Suprapubic skin (tissue), 3 donors: ENCODE data around the gene LPGAT1.

Experiments
- CTCF ChIP-seq, 2 donors: fragments of 200-600 bp in 1 of 2; fragments of 450-650 bp in 1 of 2; sonication (generic) in 1 of 2; IDR thresholded peaks; one replicate each; pipeline ENCODE4 v1.5.1; 2016 to 2019; ENCODE audit warnings: antibody characterized with exemption in 2 of 2, mild to moderate bottlenecking in 1 of 2, moderate library complexity in 1 of 2
- EP300 ChIP-seq: sonication (generic); formaldehyde crosslinking; IDR thresholded peaks from one replicate; pipeline ENCODE4 v1.6.1; 2017; ENCODE audit warnings: antibody characterized with exemption
- POLR2A ChIP-seq, 2 donors: fragments of 450-650 bp; IDR thresholded peaks; one replicate each; pipeline ENCODE4 v1.6.1; 2017; ENCODE audit warnings: antibody characterized with exemption in 2 of 2, mild to moderate bottlenecking in 2 of 2, moderate library complexity in 2 of 2

DNA sequence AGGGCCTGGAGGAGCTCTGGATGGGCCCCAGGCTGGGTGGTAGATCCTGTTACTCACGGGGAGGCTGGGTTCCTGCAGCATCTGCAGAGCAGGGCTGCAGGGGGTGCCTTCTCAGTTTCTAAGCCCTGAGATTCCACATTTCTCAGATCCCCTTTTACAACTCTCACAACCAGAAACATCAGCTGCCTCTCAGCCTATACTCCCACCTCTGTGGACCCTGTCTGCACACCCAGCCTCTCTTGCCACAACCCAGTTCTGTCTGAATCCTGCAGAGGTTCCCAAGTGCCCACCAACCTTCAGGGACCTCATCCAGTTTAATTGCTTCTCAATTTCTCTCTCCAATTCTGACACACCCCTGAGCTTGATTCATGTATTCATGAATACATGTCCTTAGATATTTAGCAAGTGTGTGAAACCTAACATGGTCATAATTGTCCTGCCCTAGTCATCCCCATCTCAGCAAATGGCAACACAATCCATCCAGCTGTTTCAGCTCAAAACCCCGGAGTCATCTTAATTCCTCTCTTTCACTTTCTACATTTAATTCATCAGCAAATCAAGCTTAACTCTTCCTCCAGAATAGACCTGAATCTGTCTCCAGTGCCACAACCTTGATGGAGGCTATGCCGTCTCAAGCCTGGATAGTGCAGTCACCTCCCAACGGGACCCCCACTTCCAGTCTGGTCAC is 98.1 kb downstream of the LPGAT1 start:
- TF ChIP-seq CTCF (IDR thresholded peaks at IDR 0.05) (no peak), POLR2A (IDR thresholded peaks at IDR 0.05) (no peak), EP300 (no peak)
